HuH-7.5 (cell line): Measurements from ENCODE around the gene GPC3.

Experiments
- DNase-seq: peaks from one replicate; pipeline ENCODE4 v3.0.0; 2011; ENCODE audit warnings: low spot score

Gene GPC3

GRCh38 chrX:133497356-133497755, 488.0 kb downstream of the GPC3 start:
- DNase-seq: no peak

GRCh38 chrX:133495464-133496391, 489.7 kb downstream of the GPC3 start:
- no peak for DNase-seq

GRCh38 chrX:133493366-133493765, 492.0 kb downstream of the GPC3 start:
- no peak for DNase-seq

GRCh38 chrX:133490955-133491354, 494.4 kb downstream of the GPC3 start:
- DNase-seq: no peak
